ENCODE results near the gene LILRA1.
A peak's percentile ranks its signal among the peaks of the same experiment; 100 is the strongest.
"Not testable (repeated sequence)": the region's sequence is repeated elsewhere in the genome, so short reads cannot be mapped to it uniquely, and the experiment has no call there.

The LILRA1 gene

GRCh38 chr19:54578268-54578667 is 15.2 kb upstream of the LILRA1 start:
- not testable (repeated sequence) for DNase-seq

- DNase-seq = no peak
Measured at GRCh38 chr19:54586397-54586796, 7.0 kb upstream of the LILRA1 start.

GRCh38 chr19:54587026-54587425 is 6.4 kb upstream of the LILRA1 start:
- no peak for DNase-seq

- DNase-seq = peak; percentile 8
Measured at GRCh38 chr19:54593931-54594626, 647 bp downstream of the LILRA1 start.

- DNase-seq = no peak
Measured at GRCh38 chr19:54594737-54595136, 1.3 kb downstream of the LILRA1 start.

GRCh38 chr19:54595680-54596436 is 2.4 kb downstream of the LILRA1 start:
- not testable (repeated sequence) for DNase-seq

GRCh38 chr19:54600212-54600611 is 6.8 kb downstream of the LILRA1 start:
- DNase-seq = peak; percentile 2

- DNase-seq = no peak
Measured at GRCh38 chr19:54606230-54606629, 12.8 kb downstream of the LILRA1 start.

GRCh38 chr19:54606891-54607784 is 13.7 kb downstream of the LILRA1 start:
- DNase-seq = no peak

GRCh38 chr19:54607785-54608150 is 14.3 kb downstream of the LILRA1 start:
- no peak for DNase-seq

- no peak for DNase-seq
Measured at GRCh38 chr19:54608205-54608604, 14.8 kb downstream of the LILRA1 start.

GRCh38 chr19:54608792-54609191 is 15.4 kb downstream of the LILRA1 start:
- DNase-seq = no peak

GRCh38 chr19:54609356-54609791 is 15.9 kb downstream of the LILRA1 start:
- no peak for DNase-seq

- DNase-seq = no peak
Measured at GRCh38 chr19:54612428-54612827, 19.0 kb downstream of the LILRA1 start.

GRCh38 chr19:54614726-54615125 is 21.3 kb downstream of the LILRA1 start:
- no peak for DNase-seq

- DNase-seq = no peak
Measured at GRCh38 chr19:54616057-54616456, 22.6 kb downstream of the LILRA1 start.

GRCh38 chr19:54616821-54617560 is 23.6 kb downstream of the LILRA1 start:
- DNase-seq = no peak

GRCh38 chr19:54620464-54620863 is 27.0 kb downstream of the LILRA1 start:
- DNase-seq = no peak

- no peak for DNase-seq
Measured at GRCh38 chr19:54622431-54622830, 29.0 kb downstream of the LILRA1 start.

- not testable (repeated sequence) for DNase-seq
Measured at GRCh38 chr19:54624234-54624633, 30.8 kb downstream of the LILRA1 start.

- DNase-seq = not testable (repeated sequence)
Measured at GRCh38 chr19:54624934-54625730, 31.7 kb downstream of the LILRA1 start.

GRCh38 chr19:54626757-54627156 is 33.3 kb downstream of the LILRA1 start:
- no peak for DNase-seq

All from hematopoietic multipotent progenitor cell treated with erythropoietin and hydrocortisone succinate and interleukin-3 and kit ligand, for 4 days (in vitro differentiated cells).